ENCODE data around the gene NPHP1.

The NPHP1 gene

GRCh38 chr2:110153416-110153815, 51.4 kb downstream of the NPHP1 start:
- Histone ChIP-seq H3K36me3 (no peaks in the 10 kb centered on the region), H3K27me3 (no peaks in the 10 kb centered on the region), H3K4me1 (peaks cover 0 to 13% (median 5%) of the 10 kb centered on the region in 4 donors), H3K4me3 (no peak overlapping the region), H3K9me3 (peaks cover 0 to 13% (median 4%) of the 10 kb centered on the region in 3 donors), H3K27ac (no peak overlapping the region)
- no peak for TF ChIP-seq CTCF (IDR thresholded peaks at IDR 0.05)
- intact Hi-C loops (cut with DNase I; ENCODE audit: low total_unique reads) = no loop called here
- no peak for DNase-seq

- DNase-seq = no peak
- Histone ChIP-seq H3K27me3 (no peaks in the 10 kb centered on the region), H3K27ac (no peak overlapping the region), H3K36me3 (no peaks in the 10 kb centered on the region), H3K9me3 (peaks cover 0 to 13% (median 4%) of the 10 kb centered on the region in 3 donors), H3K4me1 (peaks cover 0 to 13% (median 5%) of the 10 kb centered on the region in 4 donors), H3K4me3 (no peak overlapping the region)
- no peak for TF ChIP-seq CTCF (IDR thresholded peaks at IDR 0.05)
- intact Hi-C loops (cut with DNase I; ENCODE audit: low total_unique reads) = no loop called here
These were observed 51.9 kb downstream of the NPHP1 start for GRCh38 chr2:110152943-110153342.

- no peaks in the 10 kb centered on the region for H3K36me3 ChIP-seq
- no peak for TF ChIP-seq CTCF (IDR thresholded peaks at IDR 0.05)
- H3K27ac ChIP-seq = no peak overlapping the region
- H3K9me3 ChIP-seq = peaks cover 0 to 7% (median 0%) of the 10 kb centered on the region in 3 donors
- H3K27me3 ChIP-seq = no peaks in the 10 kb centered on the region
- peaks cover 0 to 13% (median 5%) of the 10 kb centered on the region in 4 donors for H3K4me1 ChIP-seq
- intact Hi-C loops (cut with DNase I; ENCODE audit: low total_unique reads) = no loop called here
- no peak overlapping the region for H3K4me3 ChIP-seq
- DNase-seq = no peak
These were observed 55.2 kb downstream of the NPHP1 start for GRCh38 chr2:110149330-110150220.

GRCh38 chr2:110146945-110147332, 57.9 kb downstream of the NPHP1 start:
- no peak overlapping the region for H3K4me3 ChIP-seq
- no peaks in the 10 kb centered on the region for H3K27me3 ChIP-seq
- intact Hi-C loops (cut with DNase I; ENCODE audit: low total_unique reads) = no loop called here
- DNase-seq = no peak
- no peak overlapping the region for H3K27ac ChIP-seq
- TF ChIP-seq CTCF (IDR thresholded peaks at IDR 0.05) = no peak
- H3K9me3 ChIP-seq = no peaks in the 10 kb centered on the region
- peaks cover 0 to 13% (median 5%) of the 10 kb centered on the region in 4 donors for H3K4me1 ChIP-seq
- H3K36me3 ChIP-seq = peaks cover 0 to 6% (median 4%) of the 10 kb centered on the region in 3 donors

DNA sequence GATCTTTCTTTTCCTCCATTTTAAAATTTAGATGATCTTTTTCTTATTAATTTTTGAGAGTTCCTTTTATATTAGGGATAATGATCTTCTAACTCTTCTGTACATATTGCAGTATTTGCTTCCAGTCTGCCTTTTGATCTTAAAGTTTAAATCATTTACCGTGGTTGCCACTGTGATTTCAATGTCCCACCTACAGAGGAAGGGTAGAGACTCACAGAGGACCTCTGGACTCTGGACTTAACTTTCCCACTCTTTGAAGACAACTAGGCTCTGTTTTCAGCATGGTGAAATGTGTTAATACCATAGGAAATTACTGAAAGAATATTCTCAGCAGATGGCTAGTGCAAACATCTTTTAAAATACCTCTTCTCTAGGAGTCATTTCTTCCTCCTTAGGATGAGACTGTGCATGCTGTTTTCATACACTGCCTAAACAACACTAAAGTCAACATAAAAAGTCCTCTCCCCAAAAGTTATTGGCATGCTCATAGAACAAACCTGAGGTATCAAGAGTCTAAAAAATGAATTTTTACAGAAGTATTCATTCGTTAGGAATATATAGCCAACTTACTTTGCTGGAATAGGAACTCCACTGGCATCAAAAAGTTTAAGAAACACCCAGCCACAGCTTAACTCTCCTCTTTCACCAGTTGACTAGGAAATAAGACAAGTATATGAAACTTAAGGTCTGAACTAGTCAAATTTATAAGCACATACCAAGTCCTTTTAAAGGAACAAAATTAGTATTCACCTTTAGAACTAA, 58.4 kb downstream of the NPHP1 start:
- no peak for TF ChIP-seq CTCF (IDR thresholded peaks at IDR 0.05)
- intact Hi-C loops (cut with DNase I; ENCODE audit: low total_unique reads) = no loop called here
- no peak overlapping the region for H3K4me3 ChIP-seq
- no peaks in the 10 kb centered on the region for H3K9me3 ChIP-seq
- H3K27me3 ChIP-seq = no peaks in the 10 kb centered on the region
- H3K4me1 ChIP-seq = peaks cover 0 to 13% (median 5%) of the 10 kb centered on the region in 4 donors
- H3K27ac ChIP-seq = no peak overlapping the region
- DNase-seq = no peak
- H3K36me3 ChIP-seq = peaks cover 0 to 6% (median 4%) of the 10 kb centered on the region in 3 donors
